K562 (cell line): ENCODE data around the gene LRRC43. TPM values are rescaled to one million over a fixed set of nuclear protein-coding genes. Genes with fewer than 3 reads are reported as not detected.
A peak's percentile ranks its signal among the peaks of the same experiment; 100 is the strongest.

Source experiments
- BCL6 ChIP-seq: fragments of 250-450 bp; sonication (Bioruptor Pico); IDR thresholded peaks from 2 replicates; pipeline ENCODE4 v1.4.0; 2020
- CHD7 ChIP-seq: fragments of 200-600 bp; sonication (generic); IDR thresholded peaks from one replicate; pipeline ENCODE4 v1.6.1; 2012; ENCODE audit warnings: mild to moderate bottlenecking, low read depth, low read length, inconsistent platforms
- EP400 ChIP-seq: fragments of 450-650 bp; IDR thresholded peaks from 2 replicates; pipeline ENCODE4 v1.6.1; 2017; ENCODE audit warnings: antibody characterized with exemption, mild to moderate bottlenecking, moderate library complexity
- ID3 ChIP-seq, 2 experiments: fragments of 250-450 bp in 1 of 2; fragments of 450-650 bp in 1 of 2; sonication (Bioruptor Pico) in 1 of 2; IDR thresholded peaks; 2 replicates each; pipeline versions ENCODE4 v1.6.1 to v1.8.0; 2016 to 2021; ENCODE audit warnings: mild to moderate bottlenecking in 2 of 2, moderate library complexity in 2 of 2, missing compliant biosample characterization in 1 of 2, missing genetic modification characterization in 1 of 2
- MNT ChIP-seq, 2 experiments: fragments of 450-650 bp; conservative IDR thresholded peaks; 2 replicates each; pipeline ENCODE4 v1.6.1; 2017; ENCODE audit warnings: mild to moderate bottlenecking in 2 of 2, moderate library complexity in 2 of 2
- NR2C1 ChIP-seq, 2 experiments: fragments of 450-650 bp; IDR thresholded peaks; 2 replicates each; pipeline ENCODE4 v1.6.1; 2017; ENCODE audit warnings: mild to moderate bottlenecking in 2 of 2, antibody characterized with exemption in 1 of 2, inconsistent platforms in 1 of 2, missing compliant biosample characterization in 1 of 2, missing genetic modification characterization in 1 of 2
- ZNF263 ChIP-seq: sonication (generic); formaldehyde crosslinking; IDR thresholded peaks from 2 replicates; pipeline ENCODE4 v1.8.0; 2022; ENCODE audit warnings: mild to moderate bottlenecking, missing genetic modification reagents, borderline replicate concordance
- ZNF277 ChIP-seq: fragments of 250-450 bp; sonication (Bioruptor Pico); IDR thresholded peaks from 2 replicates; pipeline ENCODE4 v1.8.0; 2022; ENCODE audit warnings: inconsistent platforms, mild to moderate bottlenecking, moderate library complexity, borderline replicate concordance
- ZNF699 ChIP-seq: fragments of 250-450 bp; sonication (Bioruptor Pico); IDR thresholded peaks from 2 replicates; pipeline ENCODE4 v1.8.0; 2021; ENCODE audit warnings: mild to moderate bottlenecking, moderate library complexity; ENCODE audit not compliant: insufficient replicate concordance
- polyA plus RNA-seq, 8 experiments: library from polyadenylated mRNA; depleted of rRNA in 4 of 8; stranded (reverse) in 5 of 8; unstranded in 3 of 8; fragments of >200 nt; fragmentation: Nextera tagmentation in 2 of 8; fragmentation: Illumina TruSeq in 1 of 8; extraction: Ambion mirVana in 2 of 8; extraction: Trizol in 1 of 8; gene quantifications; 2 replicates each; pipeline versions ENCODE4 v1.2.1 to v1.2.3, GENCODE V29; 2011 to 2014; ENCODE audit warnings: inconsistent platforms in 1 of 8, missing spikeins in 1 of 8
- total RNA-seq, 7 experiments: library from RNA; depleted of rRNA in 6 of 7; stranded (reverse); fragments of >200 nt in 6 of 7; fragmentation: Illumina TruSeq in 2 of 7; extraction: Trizol in 2 of 7; gene quantifications; 2 replicates each; pipeline versions ENCODE4 v1.2.1 to v1.2.3, GENCODE V29; 2011 to 2021; ENCODE audit warnings: low replicate concordance in 1 of 7

LRRC43 gene
- total and polyA plus RNA-seq, 9 of the 15 experiments (the other 6 are each of a cell fraction or from before 2014, with no cell fraction given) = 0.19 TPM; not detected in 8

DNA sequence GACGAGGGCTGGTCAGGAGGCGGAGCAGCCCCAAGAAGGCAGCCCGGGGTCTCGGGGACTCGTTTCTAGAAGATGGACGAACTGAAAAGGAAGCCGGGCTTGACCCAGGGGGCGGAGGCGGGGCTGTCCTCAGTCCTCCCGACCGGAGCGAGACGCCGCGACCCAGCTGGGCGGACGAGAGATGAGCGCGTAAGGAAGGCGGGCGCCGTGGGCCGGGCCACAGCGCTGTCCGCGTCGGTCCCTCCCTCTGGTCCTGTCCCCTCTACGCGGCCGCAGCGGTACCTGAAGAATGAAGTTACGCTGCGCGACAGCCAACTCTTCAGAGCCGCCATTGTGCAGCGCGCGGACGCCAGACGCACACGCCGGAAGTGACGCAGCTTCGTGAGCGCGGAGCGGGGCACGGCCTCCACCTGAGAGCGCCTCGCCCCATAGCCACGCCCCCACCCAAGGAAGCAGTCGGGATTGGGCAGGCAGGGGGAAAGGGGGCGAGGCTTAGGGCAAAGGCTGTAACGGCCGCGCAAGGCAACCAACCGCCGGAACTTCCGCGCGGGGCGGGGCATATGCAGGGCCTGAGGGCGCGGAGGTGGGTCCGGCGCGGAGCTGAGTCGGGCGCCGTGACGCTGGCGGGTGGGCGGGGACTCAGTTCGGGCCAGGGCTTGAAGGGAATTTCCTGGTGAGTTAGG lies 42.9 kb downstream of the LRRC43 start, which contains the start of gene DIABLO (continued):
- TF ChIP-seq NR2C1 (IDR thresholded peaks at IDR 0.05) (peak; percentile 70), NR2C1 (tag; IDR thresholded peaks at IDR 0.05) (peak; percentile 69), ZNF277 (CRISPR knock-in tag) (no peak), ID3 (CRISPR knock-in tag; IDR thresholded peaks at IDR 0.05) (no peak), ID3 (tag; IDR thresholded peaks at IDR 0.05) (peak; percentile 16; the same call in 1 of the 2 replicates), EP400 (peak; percentile 93), CHD7 (no peak), ZNF263 (CRISPR knock-in tag) (peak; percentile 90), MNT (conservative IDR thresholded peaks at IDR 0.05) (peak; percentile 16 to 89), BCL6 (CRISPR knock-in tag) (no peak), ZNF699 (CRISPR knock-in tag) (no peak)
